Measurements from ENCODE around the gene CMC2. TPM values are rescaled to one million over a fixed set of nuclear protein-coding genes. Genes with fewer than 3 reads are reported as not detected.

Gene CMC2
- total RNA-seq, 1 donor from 2014 or later: 43.2 TPM

DNA sequence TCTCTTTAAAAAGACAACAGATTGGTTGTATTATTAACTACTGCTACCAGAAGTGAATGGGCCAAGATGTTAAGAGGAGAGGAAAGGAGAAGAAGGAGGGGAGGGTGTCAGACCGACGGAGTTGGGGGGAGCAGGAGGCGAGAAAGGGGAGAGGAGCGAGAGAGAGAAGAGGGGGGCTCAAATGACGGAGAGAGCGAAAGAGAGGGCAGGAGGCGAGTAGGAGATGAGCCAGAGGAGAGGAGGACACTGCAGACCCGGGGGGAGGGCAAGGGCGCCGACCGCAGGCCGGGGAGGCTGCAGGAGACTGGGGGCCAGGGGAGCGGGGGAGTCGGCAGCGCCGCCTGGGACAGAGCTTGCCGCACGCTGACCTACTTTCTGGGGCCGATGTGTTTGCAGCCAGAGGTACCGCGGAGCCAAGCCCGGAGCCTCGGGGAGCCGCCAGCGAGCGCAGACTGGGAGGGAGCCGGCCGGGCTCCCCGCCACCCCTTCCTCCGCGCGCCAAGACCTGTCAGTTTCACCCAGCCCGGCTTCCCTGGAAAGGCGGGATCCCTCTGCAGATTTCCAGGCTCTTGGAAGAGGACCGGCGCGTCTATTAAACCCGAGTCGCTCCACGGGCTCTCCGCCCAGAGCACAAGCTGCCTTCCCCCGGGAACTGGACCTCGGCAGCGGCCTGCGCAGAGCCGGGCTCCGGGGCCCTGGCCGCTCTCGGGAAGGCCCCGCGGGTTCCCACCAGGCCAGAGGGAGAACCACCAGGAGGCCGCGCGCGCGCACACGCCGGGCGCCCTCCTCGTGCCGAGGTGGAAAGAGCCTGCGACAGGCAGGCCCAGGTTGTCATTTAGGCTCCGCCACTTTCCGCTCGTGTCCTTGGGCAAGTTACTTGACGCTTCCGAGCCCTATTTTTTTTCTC is 74.6 kb downstream of the CMC2 start:
- no peak for DNase-seq (ENCODE audit: low read depth)

DNA sequence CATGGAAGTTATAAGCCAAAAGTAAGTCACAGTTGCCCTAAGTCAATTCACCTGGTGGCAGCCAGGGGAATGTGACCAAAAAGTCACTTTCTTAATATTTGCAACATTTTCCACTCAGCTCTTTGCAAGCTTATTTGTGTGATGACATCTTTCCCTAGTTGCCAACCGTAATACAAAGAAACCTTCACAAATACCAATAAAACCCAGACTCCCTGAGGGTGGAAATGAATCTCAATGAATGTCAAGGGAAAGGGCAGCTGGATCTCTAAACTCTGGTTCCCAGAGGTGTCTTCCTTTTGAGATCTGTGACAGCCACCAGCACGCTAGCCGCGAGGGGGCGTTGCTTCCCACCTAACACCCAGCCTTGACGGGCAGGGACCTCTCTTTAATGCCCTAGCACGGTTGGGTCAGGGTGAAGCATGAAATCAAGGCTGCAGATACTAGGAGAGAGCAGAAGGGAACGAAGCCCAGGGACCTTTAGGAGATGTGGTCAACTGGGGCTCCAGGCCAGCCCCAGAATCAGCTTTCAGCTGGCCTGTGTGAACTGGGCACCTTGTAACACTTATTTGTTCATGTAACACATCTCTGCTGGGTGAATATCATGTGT is 82.2 kb downstream of the CMC2 start:
- peak; percentile 43 for DNase-seq (ENCODE audit: low read depth)

DNA sequence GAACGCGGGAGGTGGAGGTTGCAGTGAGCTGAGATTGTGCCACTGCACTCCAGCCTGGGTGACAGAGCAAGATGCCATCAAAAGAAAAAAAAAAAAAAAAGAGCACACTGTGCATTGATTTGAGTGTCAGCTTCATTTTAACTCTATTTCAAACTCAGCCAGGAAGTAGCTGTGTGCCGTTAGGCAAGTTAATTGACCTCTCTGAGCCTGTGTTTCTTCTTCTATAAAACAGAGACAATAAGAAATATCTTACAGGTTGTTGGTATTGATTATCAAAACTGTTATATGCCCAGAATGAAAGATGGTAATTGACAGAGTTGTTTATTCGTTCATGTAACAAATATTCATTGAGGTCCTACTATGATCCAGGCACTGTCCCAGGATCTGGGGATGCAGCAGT is 83.3 kb downstream of the CMC2 start:
- no peak for DNase-seq (ENCODE audit: low read depth)

Other genes starting within 250 kb of the CMC2 start
- gene CDYL2, start 202.3 kb downstream of the CMC2 start, total RNA-seq: 12.0 and 17.7 TPM in 2 replicates
- gene CENPN, start 329 bp upstream of the CMC2 start, total RNA-seq: 8.1 and 28.5 TPM in 2 replicates
- gene ATMIN, start 29.0 kb upstream of the CMC2 start, total RNA-seq: 43.1 and 55.4 TPM in 2 replicates
- 1.7 and 3.7 TPM in 2 replicates for gene C16orf46, start 70.4 kb upstream of the CMC2 start, total RNA-seq
- 14.6 and 27.8 TPM in 2 replicates for gene GCSH, start 89.5 kb upstream of the CMC2 start, total RNA-seq
- 3.3 and 4.3 TPM in 2 replicates for gene BCO1, start 231.8 kb upstream of the CMC2 start, total RNA-seq

Data from renal cortical epithelial cell (primary cell).